GM23338 (cell line): ENCODE data around the gene IL16.

Source experiments
- CTCF ChIP-seq, 2 experiments: fragments of 200-600 bp in 1 of 2; sonication (generic) in 1 of 2; conservative IDR thresholded peaks; 2 replicates each; pipeline versions ENCODE4 v1.5.1 to v1.6.1; 2016 to 2017; ENCODE audit warnings: antibody characterized with exemption in 2 of 2, low read depth in 2 of 2, mild to moderate bottlenecking in 2 of 2, moderate library complexity in 1 of 2
- ETS1 ChIP-seq: IDR thresholded peaks from 2 replicates; pipeline ENCODE4 v1.6.1; 2016; ENCODE audit warnings: antibody characterized with exemption
- POLR2AphosphoS5 ChIP-seq: IDR thresholded peaks from 2 replicates; pipeline ENCODE4 v1.6.1; 2016; ENCODE audit warnings: antibody characterized with exemption, low read depth

GRCh38 chr15:81308260-81308659, 111.6 kb downstream of the IL16 start:
- TF ChIP-seq CTCF (conservative IDR thresholded peaks at IDR 0.05; ENCODE audit: low read depth in 2 of 2): no peak
- TF ChIP-seq ETS1: no peak
- TF ChIP-seq POLR2AphosphoS5: no peak
